Gastroesophageal sphincter (tissue), 4 donors: Measurements from ENCODE around the gene RNF144A. TPM values are rescaled to one million over a fixed set of nuclear protein-coding genes. Genes with fewer than 3 reads are reported as not detected.

Source experiments
- ATAC-seq: fragments of 150-250 bp; one replicate; pipeline ENCODE4 v1.9.1; 2016; ENCODE audit warnings: mild to moderate bottlenecking, moderate library complexity
- H3K27ac ChIP-seq, 4 donors: fragments of 200-600 bp; sonication (generic) in 3 of 4; 1 replicate in 3 of 4; 2 replicates in 1 of 4; pipeline ENCODE4 v1.5.1; 2016 to 2019
- H3K27me3 ChIP-seq: fragments of 200-600 bp; sonication (generic); one replicate; pipeline ENCODE4 v1.5.1; 2019
- H3K36me3 ChIP-seq, 2 donors: fragments of 200-600 bp; sonication (generic); one replicate each; pipeline ENCODE4 v1.5.1; 2019; ENCODE audit warnings: control low read depth in 1 of 2
- H3K4me1 ChIP-seq, 3 donors: fragments of 200-600 bp; sonication (generic); 1 replicate in 2 of 3; 2 replicates in 1 of 3; pipeline ENCODE4 v1.5.1; 2016 to 2019; ENCODE audit warnings: control low read depth in 2 of 3
- H3K4me3 ChIP-seq, 2 donors: fragments of 200-600 bp; sonication (generic); one replicate each; pipeline ENCODE4 v1.5.1; 2019; ENCODE audit warnings: mild to moderate bottlenecking in 1 of 2, moderate library complexity in 1 of 2
- H3K9me3 ChIP-seq, 3 donors: fragments of 200-600 bp; sonication (generic); one replicate each; pipeline ENCODE4 v1.5.1; 2017 to 2019; ENCODE audit warnings: control low read depth in 2 of 3
- CTCF ChIP-seq, 4 experiments: fragments of 200-600 bp in 2 of 4; fragments of 450-650 bp in 2 of 4; sonication (generic) in 1 of 4; IDR thresholded peaks; one replicate each; pipeline ENCODE4 v1.5.1; 2017 to 2019; ENCODE audit warnings: antibody characterized with exemption in 4 of 4, mild to moderate bottlenecking in 2 of 4, moderate library complexity in 2 of 4
- EP300 ChIP-seq: sonication (generic); formaldehyde crosslinking; IDR thresholded peaks from one replicate; pipeline ENCODE4 v1.6.1; 2017; ENCODE audit warnings: antibody characterized with exemption, mild to moderate bottlenecking
- POLR2A ChIP-seq, 2 donors: fragments of 450-650 bp; IDR thresholded peaks; one replicate each; pipeline ENCODE4 v1.6.1; 2017; ENCODE audit warnings: antibody characterized with exemption in 2 of 2, mild to moderate bottlenecking in 2 of 2, moderate library complexity in 1 of 2
- POLR2AphosphoS5 ChIP-seq: sonication (generic); formaldehyde crosslinking; IDR thresholded peaks from one replicate; pipeline ENCODE4 v1.6.1; 2017; ENCODE audit warnings: antibody characterized with exemption
- WGBS, 2 donors: methylation state at CpG; one replicate each; pipeline ENCODE4 v1.1.5; 2018; ENCODE audit warnings: low coverage in 1 of 2; 5-methylcytosine and 5-hydroxymethylcytosine counted together
- total RNA-seq, 4 donors: library from RNA; depleted of rRNA; stranded (reverse); fragments of >200 nt; gene quantifications; one replicate each; pipeline ENCODE4 v1.1.0, GENCODE V29; 2016

The RNF144A gene
- total RNA-seq, 4 donors from 2014 or later = 7.2 to 12.9 (median 8.8) TPM

- WGBS, 2 donors = 76 to 77% methylated on average over 4 of the region's 4 CpGs
- no peak for TF ChIP-seq POLR2A (IDR thresholded peaks at IDR 0.05)
- no peak for TF ChIP-seq CTCF (IDR thresholded peaks at IDR 0.05)
- TF ChIP-seq EP300 = no peak
- no peak for TF ChIP-seq POLR2AphosphoS5
- Histone ChIP-seq H3K36me3 (no peaks in the 10 kb centered on the region), H3K27me3 (no peaks in the 10 kb centered on the region), H3K9me3 (no peaks in the 10 kb centered on the region), H3K4me3 (no peak overlapping the region), H3K27ac (no peak overlapping the region), H3K4me1 (peaks cover 0 to 20% (median 0%) of the 10 kb centered on the region in 3 donors)
- ATAC-seq = no peak
Measured at GRCh38 chr2:6954586-6954985, 37.4 kb downstream of the RNF144A start.

DNA sequence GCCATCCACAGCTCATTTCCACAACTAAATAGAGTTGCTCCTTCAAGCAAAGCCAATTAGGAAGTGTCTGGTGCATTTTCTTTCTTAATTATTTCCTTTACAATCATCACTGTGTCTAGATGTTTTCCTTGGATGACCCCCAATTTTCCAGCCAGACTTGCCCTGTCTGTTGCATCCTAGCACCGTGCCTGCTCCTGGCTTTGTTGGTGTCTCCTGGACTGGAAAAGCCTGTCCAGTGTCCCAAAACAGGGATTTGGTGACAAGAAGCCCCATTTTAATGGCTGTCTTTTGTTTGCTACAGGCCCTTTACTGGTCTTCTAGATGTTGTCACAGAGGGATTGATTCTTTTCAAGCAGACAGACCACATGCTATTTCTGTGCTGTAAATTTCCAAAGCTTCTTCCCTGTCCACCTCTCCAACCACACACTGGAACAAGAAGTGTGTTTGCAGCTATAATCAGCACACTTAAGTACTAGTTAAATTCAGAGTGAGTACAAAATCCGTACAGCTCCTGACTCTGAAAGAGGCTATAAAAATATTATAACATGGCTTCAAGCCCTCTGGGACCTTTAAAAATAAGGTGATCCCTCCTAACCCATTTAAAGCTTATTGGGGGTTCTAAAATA is 38.4 kb downstream of the RNF144A start:
- 48 to 67% methylated on average over 2 of the region's 2 CpGs for WGBS, 2 donors
- Histone ChIP-seq H3K4me1 (peaks cover 0 to 31% (median 0%) of the 10 kb centered on the region in 3 donors), H3K27me3 (no peaks in the 10 kb centered on the region), H3K36me3 (no peaks in the 10 kb centered on the region), H3K4me3 (no peak overlapping the region), H3K27ac (no peak overlapping the region), H3K9me3 (no peaks in the 10 kb centered on the region)
- ATAC-seq = no peak
- no peak for TF ChIP-seq POLR2A (IDR thresholded peaks at IDR 0.05)
- no peak for TF ChIP-seq POLR2AphosphoS5
- no peak for TF ChIP-seq CTCF (IDR thresholded peaks at IDR 0.05)
- no peak for TF ChIP-seq EP300

DNA sequence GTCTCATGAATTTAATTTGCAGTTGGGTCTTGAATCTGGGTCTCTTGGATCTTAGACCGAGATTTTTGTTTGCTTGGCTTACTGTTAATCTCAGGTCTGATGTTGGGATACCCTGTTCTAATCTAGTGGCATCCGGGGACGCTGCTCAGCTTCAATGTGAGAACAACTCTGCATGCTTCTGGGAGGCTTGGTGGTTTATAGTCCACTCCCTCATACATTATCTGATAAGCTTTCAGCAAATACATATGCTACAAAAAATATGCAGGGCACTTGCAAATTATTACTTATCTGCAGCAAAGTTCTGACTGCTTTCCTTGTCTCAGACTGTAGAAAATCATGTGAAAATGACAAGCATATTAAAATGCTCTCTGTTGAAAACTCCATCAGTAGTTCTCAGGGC is 39.4 kb downstream of the RNF144A start:
- no peak for ATAC-seq
- TF ChIP-seq POLR2A (IDR thresholded peaks at IDR 0.05) (no peak), CTCF (IDR thresholded peaks at IDR 0.05) (no peak), EP300 (no peak), POLR2AphosphoS5 (no peak)
- Histone ChIP-seq H3K36me3 (no peaks in the 10 kb centered on the region), H3K4me1 (peaks cover 0 to 40% (median 0%) of the 10 kb centered on the region in 3 donors), H3K9me3 (no peaks in the 10 kb centered on the region), H3K27ac (no peak overlapping the region), H3K27me3 (no peaks in the 10 kb centered on the region), H3K4me3 (no peak overlapping the region)
- WGBS, 2 donors = 80 to 100% methylated on average over 3 of the region's 3 CpGs

DNA sequence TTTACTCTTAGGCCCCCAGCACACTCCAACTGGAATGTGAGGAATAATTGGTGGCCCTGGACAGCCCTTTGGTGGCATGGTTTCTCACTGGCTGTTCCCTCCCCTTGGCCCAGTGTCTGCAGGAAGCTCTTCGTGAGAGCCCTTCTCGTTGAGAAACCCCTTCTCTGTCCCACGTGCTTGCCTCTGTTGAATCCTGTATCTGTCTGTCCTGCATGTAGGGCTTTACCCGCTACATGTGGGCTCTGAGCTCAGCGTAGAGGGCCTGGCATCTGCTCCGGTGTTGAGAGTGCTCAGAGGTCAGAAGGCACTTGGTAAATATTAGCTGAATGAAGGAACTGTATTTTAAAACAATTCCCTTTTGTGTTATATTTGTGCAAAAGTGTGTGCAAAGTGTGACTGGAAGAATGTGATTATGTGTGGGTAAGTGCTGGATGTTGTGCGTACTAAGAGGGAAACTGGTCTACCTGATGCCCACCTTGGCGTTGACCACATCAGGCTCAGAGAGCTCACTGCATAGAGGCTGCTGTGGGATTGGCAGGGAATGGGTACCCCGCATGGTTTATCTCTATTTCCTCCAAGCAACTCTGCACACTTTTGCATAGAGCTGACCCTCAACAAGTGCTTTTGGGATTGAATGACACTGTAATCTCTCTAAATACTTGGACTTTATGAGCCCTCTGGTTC is 40.0 kb downstream of the RNF144A start:
- no peak for ATAC-seq
- WGBS, 2 donors = 91 to 100% methylated on average over 3 to 9 of the region's 9 CpGs
- Histone ChIP-seq H3K9me3 (no peaks in the 10 kb centered on the region), H3K27ac (no peak overlapping the region), H3K36me3 (no peaks in the 10 kb centered on the region), H3K4me1 (peaks cover 0 to 41% (median 0%) of the 10 kb centered on the region in 3 donors), H3K4me3 (no peak overlapping the region), H3K27me3 (no peaks in the 10 kb centered on the region)
- TF ChIP-seq POLR2A (IDR thresholded peaks at IDR 0.05) (no peak), POLR2AphosphoS5 (no peak), EP300 (no peak), CTCF (IDR thresholded peaks at IDR 0.05) (no peak)
